K562 (cell line): Measurements from ENCODE around the gene RBL1. TPM values are rescaled to one million over a fixed set of nuclear protein-coding genes. Genes with fewer than 3 reads are reported as not detected.

Experiments
- AFF4 ChIP-seq: sonication (generic); formaldehyde crosslinking; IDR thresholded peaks from 2 replicates; pipeline ENCODE4 v1.8.0; 2023; ENCODE audit warnings: mild to moderate bottlenecking, missing genetic modification reagents
- CREB1 ChIP-seq, 2 experiments: sonication (generic) in 1 of 2; formaldehyde crosslinking in 1 of 2; IDR thresholded peaks; 2 replicates each; pipeline versions ENCODE4 v1.6.1 to v1.8.0; 2012 to 2022; ENCODE audit warnings: inconsistent platforms in 1 of 2, mild to moderate bottlenecking in 1 of 2, missing genetic modification reagents in 1 of 2, moderate library complexity in 1 of 2
- DMBX1 ChIP-seq: fragments of 250-450 bp; sonication (Bioruptor Pico); IDR thresholded peaks from 2 replicates; pipeline ENCODE4 v1.8.0; 2022; ENCODE audit warnings: inconsistent platforms, mild to moderate bottlenecking, moderate library complexity, borderline replicate concordance
- ELF2 ChIP-seq: fragments of 250-450 bp; sonication (Bioruptor Pico); IDR thresholded peaks from 2 replicates; pipeline ENCODE4 v1.5.0; 2021; ENCODE audit warnings: mild to moderate bottlenecking
- EP300 ChIP-seq: IDR thresholded peaks from 2 replicates; pipeline ENCODE4 v1.6.1; 2012; ENCODE audit warnings: low read length, improper control_type of control experiment
- FOXJ3 ChIP-seq: sonication (generic); formaldehyde crosslinking; IDR thresholded peaks from 2 replicates; pipeline ENCODE4 v1.4.0; 2020; ENCODE audit warnings: mild to moderate bottlenecking, missing genetic modification reagents
- HMBOX1 ChIP-seq: sonication (generic); IDR thresholded peaks from 2 replicates; pipeline ENCODE4 v1.6.1; 2016
- KLF16 ChIP-seq: IDR thresholded peaks from 2 replicates; pipeline ENCODE4 v1.6.1; 2016; ENCODE audit warnings: antibody characterized with exemption
- NR2C1 ChIP-seq, 2 experiments: fragments of 450-650 bp; IDR thresholded peaks; 2 replicates each; pipeline ENCODE4 v1.6.1; 2017; ENCODE audit warnings: mild to moderate bottlenecking in 2 of 2, antibody characterized with exemption in 1 of 2, inconsistent platforms in 1 of 2, missing compliant biosample characterization in 1 of 2, missing genetic modification characterization in 1 of 2
- PHB2 ChIP-seq: fragments of 450-650 bp; IDR thresholded peaks from 2 replicates; pipeline ENCODE4 v1.6.1; 2017; ENCODE audit warnings: low read depth
- PKNOX1 ChIP-seq: fragments of 450-650 bp; IDR thresholded peaks from 2 replicates; pipeline ENCODE4 v1.6.1; 2016
- RBM17 ChIP-seq: fragments of 200-400 bp; formaldehyde crosslinking; IDR thresholded peaks from 2 replicates; pipeline ENCODE4 v1.6.1; 2017; ENCODE audit warnings: low read depth, mild to moderate bottlenecking, low read length, borderline replicate concordance
- SUPT5H ChIP-seq: fragments of 450-650 bp; IDR thresholded peaks from 2 replicates; pipeline ENCODE4 v1.6.1; 2016
- TCFL5 ChIP-seq: fragments of 250-450 bp; sonication (Bioruptor Pico); conservative IDR thresholded peaks from 2 replicates; pipeline ENCODE4 v1.6.1; 2021; ENCODE audit warnings: mild to moderate bottlenecking, moderate library complexity, matching md5 sums
- ZBTB12 ChIP-seq: fragments of 250-450 bp; sonication (Bioruptor Pico); IDR thresholded peaks from 2 replicates; pipeline ENCODE4 v1.4.0; 2020
- ZNF280A ChIP-seq: fragments of 450-650 bp; IDR thresholded peaks from 2 replicates; pipeline ENCODE4 v1.6.1; 2018; ENCODE audit warnings: mild to moderate bottlenecking, low read depth; ENCODE audit not compliant: partially characterized antibody
- ZNF707 ChIP-seq: fragments of 250-450 bp; sonication (Bioruptor Pico); conservative IDR thresholded peaks from 2 replicates; pipeline ENCODE4 v1.8.0; 2022; ENCODE audit warnings: inconsistent platforms, mild to moderate bottlenecking, moderate library complexity
- polyA plus RNA-seq, 8 experiments: library from polyadenylated mRNA; depleted of rRNA in 4 of 8; stranded (reverse) in 5 of 8; unstranded in 3 of 8; fragments of >200 nt; fragmentation: Nextera tagmentation in 2 of 8; fragmentation: Illumina TruSeq in 1 of 8; extraction: Ambion mirVana in 2 of 8; extraction: Trizol in 1 of 8; gene quantifications; 2 replicates each; pipeline versions ENCODE4 v1.2.1 to v1.2.3, GENCODE V29; 2011 to 2014; ENCODE audit warnings: inconsistent platforms in 1 of 8, missing spikeins in 1 of 8
- total RNA-seq, 7 experiments: library from RNA; depleted of rRNA in 6 of 7; stranded (reverse); fragments of >200 nt in 6 of 7; fragmentation: Illumina TruSeq in 2 of 7; extraction: Trizol in 2 of 7; gene quantifications; 2 replicates each; pipeline versions ENCODE4 v1.2.1 to v1.2.3, GENCODE V29; 2011 to 2021; ENCODE audit warnings: low replicate concordance in 1 of 7

RBL1 gene
- total and polyA plus RNA-seq, 9 of the 15 experiments (the other 6 are each of a cell fraction or from before 2014, with no cell fraction given): 4.0 to 25.9 (median 15.6) TPM

GRCh38 chr20:37095599-37096414, at the start of gene RBL1 (continued):
- peak; percentile 76 for TF ChIP-seq CREB1 (IDR thresholded peaks at IDR 0.05)
- TF ChIP-seq CREB1 (CRISPR knock-in tag; IDR thresholded peaks at IDR 0.05): peak; percentile 90
- peak; percentile 68; the same call in 1 of the 2 replicates for TF ChIP-seq ZBTB12 (CRISPR knock-in tag)
- TF ChIP-seq ELF2 (CRISPR knock-in tag): peak; percentile 86
- peak; percentile 78 for TF ChIP-seq NR2C1 (IDR thresholded peaks at IDR 0.05)
- peak; percentile 86 for TF ChIP-seq NR2C1 (tag; IDR thresholded peaks at IDR 0.05)
- no peak; the same call in 1 of the 2 replicates for TF ChIP-seq EP300
- no peak for TF ChIP-seq RBM17
- peak; percentile 16; the same call in 1 of the 2 replicates for TF ChIP-seq PHB2
- no peak for TF ChIP-seq ZNF707 (CRISPR knock-in tag)
- no peak for TF ChIP-seq HMBOX1
- no peak for TF ChIP-seq FOXJ3 (CRISPR knock-in tag)
- TF ChIP-seq KLF16: peak; percentile 54; the same call in 1 of the 2 replicates
- peak; percentile 56 for TF ChIP-seq PKNOX1
- no peak for TF ChIP-seq TCFL5 (CRISPR knock-in tag)
- TF ChIP-seq SUPT5H: peak; percentile 83
- TF ChIP-seq DMBX1 (CRISPR knock-in tag): peak; percentile 80; the same call in 1 of the 2 replicates
- TF ChIP-seq ZNF280A: no peak
- TF ChIP-seq AFF4: peak; percentile 96
